Stimulated activated CD8-positive, alpha-beta memory T cell treated with anti-CD3 and anti-CD28 coated beads, Interleukin-7, amount 100 ng/mL, for 48 hours (primary cell): ENCODE results near the gene LINC01488.

ENCODE experiments used
- DNase-seq, 2 donors: peaks; one replicate each; pipeline ENCODE4 v3.0.0-alpha.2; 2020; ENCODE audit warnings: low read depth in 1 of 2; ENCODE audit errors: extremely low read depth in 1 of 2

Gene LINC01488

DNA sequence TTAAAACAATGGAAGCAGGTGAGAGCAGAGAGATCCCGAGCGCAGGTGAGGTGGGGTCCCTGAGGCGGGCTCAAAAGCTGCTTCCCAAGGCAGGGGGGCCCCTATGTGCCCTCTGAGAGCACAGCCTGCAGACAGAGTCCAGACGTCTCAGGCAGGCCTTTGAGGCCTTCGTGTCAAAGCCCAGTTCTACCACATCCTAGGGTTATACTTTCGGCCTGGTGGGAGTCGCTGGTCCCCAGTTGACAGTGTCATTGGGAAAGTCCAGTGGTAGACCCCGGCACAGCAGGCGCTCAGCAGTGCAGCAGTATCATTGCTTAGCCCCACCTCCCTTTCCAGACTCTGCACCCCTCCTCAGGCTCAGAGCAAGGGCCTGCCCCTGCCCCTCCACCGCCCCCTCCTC is 9.1 kb downstream of the LINC01488 start:
- DNase-seq, result no peak

DNA sequence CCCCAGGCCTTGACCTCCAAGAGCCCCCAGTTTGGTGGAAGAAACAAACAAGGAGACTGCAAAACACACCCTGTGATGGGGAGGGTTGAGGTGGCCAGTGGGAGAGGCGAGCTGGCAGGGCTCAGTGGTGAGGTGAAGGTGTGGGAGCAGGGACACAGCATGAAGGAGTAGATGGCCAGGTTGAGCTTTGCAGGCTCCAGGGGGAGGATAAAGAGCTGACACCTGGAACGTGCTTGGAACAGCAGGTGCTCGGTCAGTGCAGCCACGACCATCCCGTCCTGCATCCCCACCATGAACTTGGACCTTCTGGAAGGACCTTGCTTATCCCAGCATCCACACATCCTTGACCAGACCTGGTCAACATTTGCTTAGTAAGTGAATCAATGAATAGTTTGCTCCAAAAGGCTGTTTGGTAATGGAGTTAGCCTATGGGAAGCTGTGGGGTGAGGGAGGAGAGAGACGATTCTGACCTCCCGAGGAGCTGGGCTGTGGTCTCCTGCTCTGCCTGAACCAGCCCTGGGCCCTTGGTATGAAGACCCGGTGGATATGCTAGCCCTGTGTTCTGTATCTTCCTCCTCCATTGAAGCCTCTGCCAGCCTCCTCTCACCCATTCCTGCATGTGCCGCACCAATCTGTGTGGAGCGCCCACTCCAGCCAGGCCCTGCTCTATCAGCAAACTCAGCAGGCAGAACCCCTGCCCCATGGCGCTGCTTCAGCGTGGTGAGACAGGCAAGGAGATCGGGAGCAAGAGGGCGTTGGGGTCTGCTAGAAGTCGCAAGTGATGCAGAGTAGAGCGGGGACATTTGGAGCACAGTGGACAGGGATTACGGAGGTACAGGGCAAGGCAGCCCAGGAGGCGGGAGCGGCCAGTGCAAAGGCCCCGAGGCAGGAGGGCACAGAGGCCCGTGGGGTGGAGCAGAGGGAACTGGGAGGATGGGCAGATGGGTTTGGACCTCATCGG is 9.9 kb downstream of the LINC01488 start:
- DNase-seq, result no peak

- no peak for DNase-seq
These were observed 10.9 kb downstream of the LINC01488 start for GRCh38 chr11:69492201-69492991.

DNA sequence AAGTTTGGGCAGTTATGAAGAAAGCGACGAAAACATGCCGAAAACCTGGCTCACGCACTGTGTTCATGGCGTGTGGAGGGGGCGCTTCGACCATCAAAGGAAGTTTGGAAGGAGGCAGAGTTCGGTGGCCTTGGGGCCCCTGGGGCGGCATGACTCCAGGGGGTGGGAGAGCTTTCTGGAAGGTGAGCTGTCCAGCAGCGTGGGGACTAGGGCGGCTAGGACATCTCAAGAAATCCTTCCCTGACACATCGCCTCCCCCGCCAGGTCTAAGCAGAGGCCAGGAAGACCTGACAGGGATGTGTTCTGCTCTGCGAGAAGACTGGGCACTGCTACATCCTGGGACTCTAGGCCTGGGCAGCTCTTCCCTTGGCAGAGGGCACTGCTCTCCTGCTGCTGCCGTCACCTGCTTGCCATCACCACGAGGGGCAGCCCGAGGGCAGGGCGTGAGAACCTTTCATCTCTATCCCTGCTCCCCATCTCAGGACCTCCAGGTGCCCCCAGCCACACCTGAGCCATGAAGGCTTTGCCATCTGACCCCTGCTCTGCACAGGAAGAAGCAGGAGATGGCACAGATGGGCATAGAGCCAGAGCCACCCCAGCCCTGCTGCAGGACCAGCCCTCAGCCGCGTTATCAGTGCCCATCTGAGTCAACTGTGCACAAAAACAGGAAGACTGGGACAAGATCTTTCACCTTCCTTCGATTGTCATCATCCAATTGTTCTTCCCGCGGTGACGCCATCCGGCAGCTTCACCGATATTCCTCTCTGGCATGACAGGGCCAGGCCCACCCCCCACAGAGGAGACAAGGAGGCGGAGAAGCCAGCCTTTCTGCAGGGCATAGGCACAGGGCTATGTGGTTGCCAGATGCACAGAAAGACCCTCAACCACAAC is 12.7 kb downstream of the LINC01488 start:
- DNase-seq, result no peak

- DNase-seq, result no peak
These were observed 13.4 kb downstream of the LINC01488 start for GRCh38 chr11:69494851-69495250.

GRCh38 chr11:69495441-69496201 is 14.2 kb downstream of the LINC01488 start:
- DNase-seq, result no peak

GRCh38 chr11:69496202-69496557 is 14.7 kb downstream of the LINC01488 start:
- DNase-seq, result no peak

DNA sequence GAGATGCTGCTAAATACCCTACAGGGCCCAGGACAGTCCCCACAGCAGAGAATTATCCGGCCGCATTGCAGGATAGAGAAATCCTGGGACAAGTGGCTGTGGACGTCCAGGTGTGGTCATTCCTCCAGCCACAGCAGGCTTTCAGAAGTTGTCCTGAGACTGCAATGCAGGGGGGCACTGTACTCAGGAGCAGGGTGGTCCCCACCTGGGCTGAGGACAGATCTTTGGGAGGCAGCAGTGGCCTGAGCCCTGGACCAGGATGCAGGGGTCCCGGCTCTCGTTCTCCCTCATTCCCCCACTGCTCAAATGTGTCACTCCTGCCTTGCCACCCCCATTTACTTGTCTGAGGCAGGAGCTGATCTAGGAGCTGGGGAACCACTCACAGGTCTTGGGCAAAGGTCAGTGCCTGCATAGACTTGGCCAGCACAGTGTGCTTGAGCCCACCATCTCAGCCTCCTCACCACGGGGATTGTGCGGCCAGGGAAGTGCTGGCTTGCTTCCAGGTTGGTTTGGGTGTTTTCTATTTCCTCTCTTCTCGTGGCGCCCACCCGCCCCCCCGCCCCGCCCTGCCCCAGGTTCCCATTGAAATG is 15.3 kb downstream of the LINC01488 start:
- DNase-seq, result no peak

GRCh38 chr11:69497221-69497787 is 15.8 kb downstream of the LINC01488 start:
- no peak for DNase-seq

DNA sequence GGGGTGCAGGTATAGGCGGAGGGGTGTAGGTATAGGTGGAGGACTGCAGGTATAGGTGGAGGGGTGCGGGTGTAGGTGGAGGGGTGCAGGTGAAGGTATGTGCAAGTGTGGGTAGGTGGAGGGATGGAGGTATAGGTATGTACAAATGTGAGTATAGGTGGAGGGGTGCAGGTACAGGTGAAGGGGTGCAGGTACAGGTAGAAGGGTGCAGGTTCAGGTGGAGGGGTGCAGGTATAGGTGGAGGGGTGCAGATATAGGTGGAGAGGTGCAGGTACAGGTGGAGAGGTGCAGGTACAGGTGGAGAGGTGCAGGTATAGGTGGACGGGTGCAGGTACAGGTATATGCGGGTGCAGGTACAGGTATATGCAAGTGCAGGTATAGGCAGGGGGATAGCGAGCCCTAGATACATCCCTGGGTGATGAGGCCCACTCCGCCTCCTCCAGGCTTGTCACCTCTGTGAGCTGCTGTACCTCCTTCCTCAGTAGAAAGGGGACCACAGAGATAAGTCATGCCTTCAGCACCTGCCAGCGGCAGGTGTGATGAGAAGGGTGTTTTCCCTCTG is 17.2 kb downstream of the LINC01488 start:
- no peak for DNase-seq

GRCh38 chr11:69499186-69499917 is 17.9 kb downstream of the LINC01488 start:
- no peak for DNase-seq

DNA sequence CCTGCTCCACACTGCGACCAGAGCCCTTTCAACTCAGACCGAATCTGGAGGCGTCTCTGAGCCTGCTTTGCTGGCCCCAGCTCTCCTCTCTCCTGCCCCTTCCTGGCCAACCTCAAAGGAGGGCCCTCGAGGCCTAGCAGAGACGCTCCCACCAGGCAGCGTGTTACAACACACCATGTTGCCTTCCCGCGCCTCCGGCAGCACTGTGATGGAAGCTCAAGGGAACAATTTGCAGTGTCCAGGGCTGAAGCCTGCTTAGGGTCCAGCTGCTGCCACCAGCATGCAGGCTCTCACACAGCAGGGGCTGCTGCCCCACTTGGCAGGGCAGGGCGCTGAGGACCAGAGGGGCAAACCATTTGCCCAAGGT is 18.4 kb downstream of the LINC01488 start:
- no peak for DNase-seq

DNA sequence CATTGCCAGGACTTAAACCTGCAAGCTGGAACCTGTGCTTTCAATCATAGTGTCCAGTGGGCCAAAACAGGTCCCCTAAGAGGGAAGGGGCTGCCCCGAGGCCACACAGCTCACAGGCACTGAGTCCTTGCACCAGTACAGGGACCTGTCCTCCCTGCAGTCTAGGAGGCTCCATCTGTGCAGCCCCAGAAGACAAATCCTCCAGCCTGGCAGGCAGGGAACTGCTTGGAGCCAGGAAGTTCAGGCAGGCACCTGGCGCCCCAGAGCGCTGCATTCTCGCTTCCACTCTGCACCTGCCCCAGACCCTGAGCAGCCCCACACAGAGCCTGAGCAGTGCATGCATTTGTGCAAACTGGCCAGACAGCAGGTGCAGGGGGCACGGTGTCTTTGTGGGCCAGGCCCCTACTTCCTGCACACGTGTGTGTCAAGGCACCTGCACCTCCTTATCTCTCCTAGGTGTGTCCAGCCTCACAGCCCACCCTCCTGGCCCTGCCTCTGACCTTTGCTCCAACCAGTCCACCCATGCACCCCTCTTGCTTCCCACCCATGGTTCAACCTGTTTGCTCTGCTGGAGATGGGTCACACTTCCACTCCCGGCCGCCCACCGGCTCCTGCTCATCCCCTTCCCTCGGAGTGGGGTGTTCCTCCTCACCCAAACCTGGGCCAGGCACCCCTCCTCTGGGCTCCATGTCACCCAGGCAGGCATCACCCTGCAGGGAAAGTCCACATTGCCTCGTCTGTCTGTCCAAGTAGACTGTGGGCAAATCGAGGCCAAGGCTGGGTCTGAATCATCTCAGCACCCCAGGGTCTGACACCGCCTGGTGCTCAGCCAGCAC is 19.0 kb downstream of the LINC01488 start:
- DNase-seq, result no peak

GRCh38 chr11:69501121-69501489 is 19.6 kb downstream of the LINC01488 start:
- no peak for DNase-seq

DNA sequence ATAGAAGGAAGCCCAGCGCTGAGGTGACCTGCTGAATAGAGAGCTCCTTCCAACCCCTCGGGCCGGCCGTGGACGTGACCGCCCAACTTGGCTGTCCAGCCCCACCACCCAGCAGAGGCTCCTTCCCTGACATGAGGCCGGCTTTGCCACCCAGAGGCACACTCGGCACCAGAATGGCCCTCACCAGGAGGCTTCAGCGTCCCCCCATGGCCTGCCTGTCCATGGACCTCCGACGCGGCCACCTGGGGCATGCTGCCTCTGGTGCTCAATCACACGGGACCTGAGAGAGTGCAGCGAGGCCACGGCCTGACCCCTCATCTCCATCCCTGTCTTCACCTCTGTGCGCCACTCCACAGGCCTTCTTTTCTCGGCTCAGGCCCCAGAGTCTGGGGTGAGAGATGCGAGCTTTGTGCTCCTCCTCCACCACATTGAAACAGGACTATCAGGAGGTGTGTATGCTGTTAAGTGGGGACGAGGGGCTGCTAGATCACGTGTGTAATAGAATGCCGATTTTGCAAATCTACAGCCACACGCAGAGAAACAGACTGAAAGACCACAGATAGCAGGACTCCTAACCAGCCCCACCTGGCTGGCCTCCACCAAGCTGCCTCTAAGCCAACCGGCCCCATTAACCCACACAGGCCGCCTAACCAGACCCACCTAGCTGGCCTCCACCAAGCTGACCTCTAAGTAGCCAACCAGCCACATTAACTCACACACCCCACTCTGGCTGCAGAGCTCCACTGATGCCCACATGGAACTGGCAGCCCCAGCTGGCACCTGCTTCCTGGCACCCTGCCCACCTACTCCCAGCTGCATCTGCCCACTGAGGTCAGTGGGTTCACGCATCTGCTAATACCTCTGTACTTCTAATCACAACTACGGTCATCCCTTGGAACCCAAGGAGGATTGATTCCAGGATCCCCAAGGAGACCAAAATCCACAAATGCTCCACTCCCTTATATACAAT is 20.7 kb downstream of the LINC01488 start:
- DNase-seq, result no peak

- no peak for DNase-seq
These were observed 22.7 kb downstream of the LINC01488 start for GRCh38 chr11:69504127-69504526.
